Loucy (cell line): ENCODE results near the gene RPL12.

Source experiments
- H2AFZ ChIP-seq: fragments of 200-600 bp; sonication (generic); 2 replicates; pipeline ENCODE4 v1.6.0; 2016; ENCODE audit warnings: antibody characterized with exemption, mild to moderate bottlenecking, low read length, moderate library complexity
- H3F3A ChIP-seq: fragments of 200-600 bp; 2 replicates; pipeline ENCODE4 v1.6.0; 2016; ENCODE audit warnings: antibody characterized with exemption, low read depth, mild to moderate bottlenecking
- H3K27me3 ChIP-seq: fragments of 200-600 bp; sonication (generic); 2 replicates; pipeline ENCODE4 v1.6.1; 2014; ENCODE audit warnings: low read length, mild to moderate bottlenecking; ENCODE audit not compliant: insufficient read depth, poor library complexity, severe bottlenecking
- H3K36me3 ChIP-seq: fragments of 200-600 bp; sonication (generic); 2 replicates; pipeline ENCODE4 v1.6.1; 2016; ENCODE audit warnings: low read length; ENCODE audit not compliant: insufficient read depth
- H3K4me1 ChIP-seq: fragments of 200-600 bp; sonication (generic); 2 replicates; pipeline ENCODE4 v1.5.1; 2014; ENCODE audit warnings: low read length, mild to moderate bottlenecking; ENCODE audit not compliant: insufficient read depth, poor library complexity, severe bottlenecking
- H3K4me2 ChIP-seq: fragments of 200-600 bp; sonication (generic); 2 replicates; pipeline ENCODE4 v1.6.0; 2014; ENCODE audit warnings: antibody characterized with exemption, low read length, low read depth, mild to moderate bottlenecking; ENCODE audit not compliant: poor library complexity, severe bottlenecking
- H3K4me3 ChIP-seq: fragments of 200-600 bp; sonication (generic); 2 replicates; pipeline ENCODE4 v1.5.1; 2014; ENCODE audit warnings: low read length, mild to moderate bottlenecking, mixed read lengths; ENCODE audit not compliant: poor library complexity, severe bottlenecking
- H3K79me2 ChIP-seq: fragments of 200-600 bp; sonication (generic); 2 replicates; pipeline ENCODE4 v1.6.1; 2014; ENCODE audit warnings: low read length; ENCODE audit not compliant: insufficient read depth
- H3K9ac ChIP-seq: fragments of 200-600 bp; sonication (generic); 2 replicates; pipeline ENCODE4 v1.6.0; 2014; ENCODE audit warnings: mild to moderate bottlenecking, low read depth, low read length, moderate library complexity; ENCODE audit not compliant: poor library complexity, severe bottlenecking
- H3K9me2 ChIP-seq: fragments of 200-600 bp; sonication (generic); replicated peaks from 2 replicates; pipeline ENCODE4 v1.6.1; 2016; ENCODE audit warnings: low read depth, low read length, mixed read lengths
- H3K9me3 ChIP-seq: fragments of 200-600 bp; sonication (generic); 2 replicates; pipeline ENCODE4 v1.6.1; 2014; ENCODE audit warnings: mild to moderate bottlenecking, antibody characterized with exemption, low read length, low read depth; ENCODE audit not compliant: insufficient read depth
- H4K20me1 ChIP-seq: fragments of 200-600 bp; sonication (generic); 2 replicates; pipeline ENCODE4 v1.6.0; 2014; ENCODE audit warnings: antibody characterized with exemption, low read length, mild to moderate bottlenecking; ENCODE audit not compliant: insufficient read depth, poor library complexity, severe bottlenecking
- EZH2phosphoT487 ChIP-seq: fragments of 200-600 bp; IDR thresholded peaks from 2 replicates; pipeline ENCODE4 v1.6.1; 2018; ENCODE audit warnings: antibody characterized with exemption, mild to moderate bottlenecking, moderate library complexity, borderline replicate concordance
- TF ChIP-seq, protein P1 (sequence below): fragments of 200-600 bp; sonication (generic); conservative IDR thresholded peaks from 2 replicates; pipeline ENCODE4 v1.5.1; 2014; ENCODE audit warnings: mild to moderate bottlenecking, antibody characterized with exemption, low read length

The RPL12 gene

GRCh38 chr9:127452691-127453090 is 1.5 kb upstream of the RPL12 start:
- no peak overlapping the region for H2AFZ ChIP-seq
- H3K79me2 ChIP-seq, result peaks cover 41% of the 10 kb centered on the region
- no peaks in the 10 kb centered on the region for H3K9me2 ChIP-seq
- no peaks in the 10 kb centered on the region for H3K9me3 ChIP-seq
- peak overlapping the region; percentile 98 for H3K4me3 ChIP-seq
- H3F3A ChIP-seq, result no peaks in the 10 kb centered on the region
- H3K4me2 ChIP-seq, result peak overlapping the region; percentile 94
- peaks cover 34% of the 10 kb centered on the region for H4K20me1 ChIP-seq
- peaks cover 20% of the 10 kb centered on the region for H3K36me3 ChIP-seq
- H3K27me3 ChIP-seq, result peaks cover 9% of the 10 kb centered on the region
- TF ChIP-seq EZH2phosphoT487, result no peak
- TF ChIP-seq, protein P1, sequence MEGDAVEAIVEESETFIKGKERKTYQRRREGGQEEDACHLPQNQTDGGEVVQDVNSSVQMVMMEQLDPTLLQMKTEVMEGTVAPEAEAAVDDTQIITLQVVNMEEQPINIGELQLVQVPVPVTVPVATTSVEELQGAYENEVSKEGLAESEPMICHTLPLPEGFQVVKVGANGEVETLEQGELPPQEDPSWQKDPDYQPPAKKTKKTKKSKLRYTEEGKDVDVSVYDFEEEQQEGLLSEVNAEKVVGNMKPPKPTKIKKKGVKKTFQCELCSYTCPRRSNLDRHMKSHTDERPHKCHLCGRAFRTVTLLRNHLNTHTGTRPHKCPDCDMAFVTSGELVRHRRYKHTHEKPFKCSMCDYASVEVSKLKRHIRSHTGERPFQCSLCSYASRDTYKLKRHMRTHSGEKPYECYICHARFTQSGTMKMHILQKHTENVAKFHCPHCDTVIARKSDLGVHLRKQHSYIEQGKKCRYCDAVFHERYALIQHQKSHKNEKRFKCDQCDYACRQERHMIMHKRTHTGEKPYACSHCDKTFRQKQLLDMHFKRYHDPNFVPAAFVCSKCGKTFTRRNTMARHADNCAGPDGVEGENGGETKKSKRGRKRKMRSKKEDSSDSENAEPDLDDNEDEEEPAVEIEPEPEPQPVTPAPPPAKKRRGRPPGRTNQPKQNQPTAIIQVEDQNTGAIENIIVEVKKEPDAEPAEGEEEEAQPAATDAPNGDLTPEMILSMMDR, result peak; percentile 6; the same call in 1 of the 2 replicates
- peaks cover 32% of the 10 kb centered on the region for H3K4me1 ChIP-seq
- peak overlapping the region; percentile 97 for H3K9ac ChIP-seq

DNA sequence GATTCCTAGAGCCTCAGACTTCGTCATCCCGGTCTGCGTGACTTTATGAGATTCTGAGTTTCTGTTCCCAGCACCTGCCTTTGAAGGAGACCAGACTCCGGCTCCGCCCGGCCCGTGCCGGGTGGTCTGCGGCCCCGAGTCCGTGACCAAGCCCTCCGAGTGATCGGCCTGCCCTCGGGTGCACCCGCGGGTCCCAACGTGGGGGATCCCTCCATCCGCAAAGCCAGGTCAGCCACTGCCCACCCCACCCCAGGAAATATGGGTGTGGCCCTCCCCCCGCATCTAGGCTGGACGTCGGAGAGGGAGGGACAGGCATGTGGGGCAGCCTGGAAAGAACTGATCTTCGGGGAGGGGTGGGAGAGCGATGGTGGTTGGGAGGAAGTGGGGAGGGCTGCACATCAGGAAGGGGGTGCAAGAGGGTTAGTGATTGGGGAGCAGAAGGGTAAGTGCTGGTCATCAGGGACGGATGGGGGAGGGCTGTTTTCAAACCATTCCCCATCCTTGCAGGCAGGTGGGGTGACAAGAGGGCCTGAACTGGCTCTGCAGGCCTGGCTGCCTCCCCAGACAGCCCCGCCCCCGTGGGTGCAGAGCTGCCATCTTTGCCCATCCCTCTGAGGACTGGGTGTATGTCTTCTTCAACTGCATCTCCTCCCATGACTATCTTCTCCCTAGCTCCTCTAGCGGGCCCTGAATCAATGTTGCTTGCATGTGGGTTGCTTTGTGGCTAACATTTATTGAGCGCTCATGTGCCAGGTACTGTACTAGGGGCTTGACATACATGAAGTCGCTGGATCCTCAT is 851 bp upstream of the RPL12 start:
- peak overlapping the region; percentile 97 for H3K9ac ChIP-seq
- H3F3A ChIP-seq, result peaks cover under 1% of the 10 kb centered on the region; the same call in 1 of the 2 replicates
- H3K4me2 ChIP-seq, result peak overlapping the region; percentile 94
- no peaks in the 10 kb centered on the region for H3K9me3 ChIP-seq
- H3K4me3 ChIP-seq, result peak overlapping the region; percentile 98
- H4K20me1 ChIP-seq, result peaks cover 39% of the 10 kb centered on the region
- peaks cover 47% of the 10 kb centered on the region for H3K79me2 ChIP-seq
- TF ChIP-seq, protein P1, result peak; percentile 29
- TF ChIP-seq EZH2phosphoT487, result no peak
- H2AFZ ChIP-seq, result peak overlapping the region; percentile 97
- peaks cover 27% of the 10 kb centered on the region for H3K36me3 ChIP-seq
- peaks cover 33% of the 10 kb centered on the region for H3K4me1 ChIP-seq
- peaks cover 9% of the 10 kb centered on the region for H3K27me3 ChIP-seq
- H3K9me2 ChIP-seq, result no peaks in the 10 kb centered on the region

GRCh38 chr9:127451608-127451857 is 327 bp upstream of the RPL12 start:
- H3K36me3 ChIP-seq, result peaks cover 32% of the 10 kb centered on the region
- peak overlapping the region; percentile 98 for H3K4me3 ChIP-seq
- peaks cover 5% of the 10 kb centered on the region; the same call in 1 of the 2 replicates for H3F3A ChIP-seq
- TF ChIP-seq EZH2phosphoT487, result no peak
- TF ChIP-seq, protein P1, result no peak
- peaks cover 51% of the 10 kb centered on the region for H3K79me2 ChIP-seq
- H3K4me1 ChIP-seq, result peaks cover 33% of the 10 kb centered on the region
- no peaks in the 10 kb centered on the region for H3K9me3 ChIP-seq
- H3K9me2 ChIP-seq, result no peaks in the 10 kb centered on the region
- H3K27me3 ChIP-seq, result peaks cover 9% of the 10 kb centered on the region
- peak overlapping the region; percentile 94 for H3K4me2 ChIP-seq
- peaks cover 39% of the 10 kb centered on the region for H4K20me1 ChIP-seq
- peak overlapping the region; percentile 97 for H2AFZ ChIP-seq
- peak overlapping the region; percentile 97 for H3K9ac ChIP-seq
